ENCODE measurements around the gene ERICH6B.

Gene ERICH6B

DNA sequence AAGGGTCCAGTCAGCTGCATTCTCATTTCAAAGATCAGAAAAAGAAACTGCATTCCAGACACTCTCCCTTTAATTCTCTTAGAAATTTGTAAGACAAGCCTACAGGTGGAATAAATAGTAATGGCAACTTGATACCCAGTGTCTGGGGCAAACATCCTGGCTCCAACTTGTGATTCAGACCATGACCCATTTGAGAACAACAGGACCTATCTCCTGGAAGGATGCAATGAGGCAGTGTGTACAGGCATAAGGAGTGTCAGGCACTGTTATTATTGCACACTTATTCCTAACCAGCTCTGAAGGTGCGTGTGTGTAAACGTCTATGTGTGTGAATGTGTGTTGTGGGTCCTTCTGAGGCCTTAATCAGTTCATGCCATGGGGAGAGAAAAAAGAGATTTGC is 13.9 kb downstream of the ERICH6B start:
- Histone ChIP-seq H3K9me3 (ENCODE audit: control insufficient read depth, low read length) (no peaks in the 10 kb centered on the region), H3K36me3 (ENCODE audit: control insufficient read depth, insufficient read depth, low read length) (no peaks in the 10 kb centered on the region), H3K4me1 (ENCODE audit: control insufficient read depth, insufficient read depth, low read length, poor library complexity, severe bottlenecking) (no peaks in the 10 kb centered on the region), H3K4me3 (ENCODE audit: extremely low read depth, insufficient read depth, low read length, poor library complexity, severe bottlenecking) (no peak overlapping the region), H3K27ac (ENCODE audit: low read depth, low read length, severe bottlenecking) (no peak overlapping the region)
- 100% methylated on average over 1 of the region's 2 CpGs; no CpG with 5 or more reads in 1 of the 2 experiments for WGBS, 2 experiments (ENCODE audit: insufficient coverage in 2 of 2)

DNA sequence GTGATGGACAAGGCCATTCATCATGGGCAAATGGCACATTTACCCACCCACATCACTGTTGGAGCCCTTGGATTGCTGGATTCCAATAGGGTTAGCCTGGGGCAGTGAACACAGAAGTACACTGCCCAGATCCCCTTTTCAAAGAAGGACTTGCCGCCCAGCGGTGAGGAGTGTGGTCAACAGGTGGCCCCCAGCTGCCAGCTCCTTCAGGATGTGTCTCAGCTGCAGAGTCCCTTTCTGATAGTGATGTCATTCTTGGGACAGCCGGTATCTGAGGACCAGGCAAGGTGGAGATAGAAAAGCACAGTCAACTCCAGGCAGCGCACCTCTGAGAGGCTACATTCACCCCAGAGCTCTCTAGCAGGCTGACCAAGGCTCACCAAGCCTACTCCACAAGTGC is 16.9 kb downstream of the ERICH6B start:
- Histone ChIP-seq H3K4me3 (ENCODE audit: extremely low read depth, insufficient read depth, low read length, poor library complexity, severe bottlenecking) (no peak overlapping the region), H3K36me3 (ENCODE audit: control insufficient read depth, insufficient read depth, low read length) (no peaks in the 10 kb centered on the region), H3K9me3 (ENCODE audit: control insufficient read depth, low read length) (no peaks in the 10 kb centered on the region), H3K27ac (ENCODE audit: low read depth, low read length, severe bottlenecking) (no peak overlapping the region), H3K4me1 (ENCODE audit: control insufficient read depth, insufficient read depth, low read length, poor library complexity, severe bottlenecking) (peaks cover 3% of the 10 kb centered on the region)
- 93 to 96% methylated on average over 4 of the region's 4 CpGs for WGBS, 2 experiments (ENCODE audit: insufficient coverage in 2 of 2)

DNA sequence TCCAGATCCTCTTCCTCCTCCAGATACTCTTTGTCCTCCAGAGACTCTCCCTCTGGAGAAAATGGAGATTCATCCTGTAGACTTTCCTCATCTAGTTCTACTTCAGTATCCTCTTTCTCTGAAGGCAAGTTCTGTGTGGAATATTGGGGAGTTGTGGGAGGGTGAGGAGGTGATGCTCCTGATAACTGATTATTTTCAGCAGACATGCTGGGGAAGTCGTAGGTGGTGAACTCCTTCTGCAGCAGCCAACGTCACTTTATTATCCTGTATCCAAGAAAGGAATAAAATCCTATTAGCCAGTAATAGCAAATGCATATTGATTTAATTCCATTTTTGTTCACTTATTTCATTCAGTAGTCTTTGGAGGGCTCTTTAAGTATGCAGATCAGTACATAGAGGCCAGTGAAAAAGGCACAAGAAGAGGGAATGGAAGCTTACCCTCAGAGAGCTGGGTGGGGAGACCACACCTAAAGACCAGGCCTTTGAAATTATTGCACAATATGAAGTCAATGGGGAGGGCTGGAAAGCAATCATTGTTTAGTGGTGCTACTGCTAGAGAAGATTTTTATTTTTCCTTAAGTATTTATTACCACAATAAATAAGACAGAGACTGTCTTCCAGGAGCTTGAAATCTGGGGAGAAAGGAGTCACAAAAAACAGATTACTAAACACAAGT is 18.6 kb downstream of the ERICH6B start:
- Histone ChIP-seq H3K27ac (ENCODE audit: low read depth, low read length, severe bottlenecking) (no peak overlapping the region), H3K36me3 (ENCODE audit: control insufficient read depth, insufficient read depth, low read length) (no peaks in the 10 kb centered on the region), H3K4me3 (ENCODE audit: extremely low read depth, insufficient read depth, low read length, poor library complexity, severe bottlenecking) (no peak overlapping the region), H3K9me3 (ENCODE audit: control insufficient read depth, low read length) (no peaks in the 10 kb centered on the region), H3K4me1 (ENCODE audit: control insufficient read depth, insufficient read depth, low read length, poor library complexity, severe bottlenecking) (peaks cover 3% of the 10 kb centered on the region)
- 67% methylated on average over 1 of the region's 2 CpGs; no CpG with 5 or more reads in 1 of the 2 experiments for WGBS, 2 experiments (ENCODE audit: insufficient coverage in 2 of 2)

DNA sequence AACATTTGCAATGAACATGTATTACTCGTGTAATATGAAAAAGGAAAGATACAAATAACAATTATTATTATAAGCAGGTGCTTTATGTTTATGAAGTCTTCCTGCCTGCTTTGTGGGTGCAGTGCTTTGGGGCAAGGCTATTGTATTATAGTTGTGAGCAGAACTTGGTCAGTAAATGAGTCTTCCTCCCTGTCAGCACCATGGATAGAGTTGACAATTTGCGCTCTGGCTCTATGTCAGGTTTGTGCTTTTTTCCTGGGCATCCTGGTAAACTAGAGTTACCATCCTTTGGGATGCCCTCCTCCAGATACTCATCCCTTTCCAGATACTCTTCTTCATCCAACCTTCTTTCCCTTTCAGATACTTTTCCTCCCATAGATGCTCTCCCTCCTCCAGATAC is 19.6 kb downstream of the ERICH6B start:
- H3K36me3 ChIP-seq (ENCODE audit: control insufficient read depth, insufficient read depth, low read length): no peaks in the 10 kb centered on the region
- no peak overlapping the region for H3K4me3 ChIP-seq (ENCODE audit: extremely low read depth, insufficient read depth, low read length, poor library complexity, severe bottlenecking)
- H3K27ac ChIP-seq (ENCODE audit: low read depth, low read length, severe bottlenecking): no peak overlapping the region
- 57 to 60% methylated on average over 1 of the region's 2 CpGs for WGBS, 2 experiments (ENCODE audit: insufficient coverage in 2 of 2)
- no peaks in the 10 kb centered on the region for H3K9me3 ChIP-seq (ENCODE audit: control insufficient read depth, low read length)
- peaks cover 3% of the 10 kb centered on the region for H3K4me1 ChIP-seq (ENCODE audit: control insufficient read depth, insufficient read depth, low read length, poor library complexity, severe bottlenecking)

DNA sequence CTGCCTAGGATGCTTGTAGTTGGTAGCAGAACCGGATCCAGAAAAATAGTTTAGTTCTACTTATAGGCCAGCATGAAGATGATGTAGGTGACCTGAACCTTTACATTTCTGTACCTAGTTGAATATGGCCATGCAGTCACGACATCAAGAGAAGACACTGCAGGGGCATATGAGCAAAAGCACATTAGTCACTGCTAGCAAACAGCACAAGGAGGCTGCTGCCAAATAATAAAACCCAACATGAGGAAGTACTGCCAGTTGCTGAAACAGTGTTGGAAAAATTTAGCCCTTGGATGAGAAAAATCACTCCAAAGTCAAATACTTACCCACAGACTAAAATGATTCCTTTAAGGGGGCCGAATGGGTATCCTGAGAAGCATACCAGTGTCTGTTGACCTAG is 20.8 kb downstream of the ERICH6B start:
- Histone ChIP-seq H3K4me3 (ENCODE audit: extremely low read depth, insufficient read depth, low read length, poor library complexity, severe bottlenecking) (no peak overlapping the region), H3K9me3 (ENCODE audit: control insufficient read depth, low read length) (no peaks in the 10 kb centered on the region), H3K36me3 (ENCODE audit: control insufficient read depth, insufficient read depth, low read length) (no peaks in the 10 kb centered on the region), H3K4me1 (ENCODE audit: control insufficient read depth, insufficient read depth, low read length, poor library complexity, severe bottlenecking) (peaks cover 3% of the 10 kb centered on the region), H3K27ac (ENCODE audit: low read depth, low read length, severe bottlenecking) (no peak overlapping the region)
- 54 to 73% methylated on average over 2 of the region's 3 CpGs for whole genome bisulfite sequencing, 2 experiments (ENCODE audit: insufficient coverage in 2 of 2)

DNA sequence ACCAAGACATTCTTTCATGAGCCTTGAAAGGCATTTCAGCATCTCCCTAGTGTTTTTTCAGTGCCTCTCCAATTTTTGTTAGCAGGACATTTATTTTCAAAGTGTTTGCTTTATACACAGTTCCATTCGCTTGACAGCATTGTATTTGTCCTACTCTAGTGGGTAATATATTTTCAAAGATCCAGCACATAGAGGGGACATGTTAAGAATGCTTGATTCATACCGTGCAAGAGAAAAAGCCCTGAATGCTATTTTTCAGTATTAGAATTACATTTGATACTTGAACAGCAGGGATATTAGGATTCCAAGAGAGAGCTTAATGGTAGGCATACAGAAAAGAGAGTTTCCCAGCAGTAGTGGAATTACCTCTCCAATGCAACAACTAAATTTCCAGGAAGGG is 21.3 kb downstream of the ERICH6B start:
- Histone ChIP-seq H3K9me3 (ENCODE audit: control insufficient read depth, low read length) (no peaks in the 10 kb centered on the region), H3K27ac (ENCODE audit: low read depth, low read length, severe bottlenecking) (no peak overlapping the region), H3K4me1 (ENCODE audit: control insufficient read depth, insufficient read depth, low read length, poor library complexity, severe bottlenecking) (peaks cover 3% of the 10 kb centered on the region), H3K4me3 (ENCODE audit: extremely low read depth, insufficient read depth, low read length, poor library complexity, severe bottlenecking) (no peak overlapping the region), H3K36me3 (ENCODE audit: control insufficient read depth, insufficient read depth, low read length) (no peaks in the 10 kb centered on the region)
- no CpG with 5 or more reads among the region's 2 CpGs for WGBS, 2 experiments (ENCODE audit: insufficient coverage in 2 of 2)

DNA sequence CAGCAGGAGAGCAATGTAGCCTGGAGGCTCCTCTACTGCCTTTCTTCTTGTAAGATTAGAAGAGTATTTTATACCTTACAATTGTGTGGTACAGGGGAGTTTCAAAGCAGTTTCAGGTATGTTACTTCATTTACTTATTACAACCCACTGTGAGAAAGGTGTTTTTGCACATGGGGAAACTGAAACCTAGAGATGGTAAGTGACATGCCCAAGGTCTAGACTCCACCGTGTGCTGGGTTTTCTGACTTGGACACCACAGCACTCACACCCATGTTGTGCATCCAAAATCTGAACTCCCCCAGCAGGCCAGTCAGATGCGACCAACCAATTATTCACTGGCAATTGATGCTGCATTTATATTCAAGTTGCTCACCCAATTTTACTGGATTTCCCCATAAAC is 22.8 kb downstream of the ERICH6B start:
- Histone ChIP-seq H3K27ac (ENCODE audit: low read depth, low read length, severe bottlenecking) (no peak overlapping the region), H3K9me3 (ENCODE audit: control insufficient read depth, low read length) (no peaks in the 10 kb centered on the region), H3K36me3 (ENCODE audit: control insufficient read depth, insufficient read depth, low read length) (no peaks in the 10 kb centered on the region), H3K4me1 (ENCODE audit: control insufficient read depth, insufficient read depth, low read length, poor library complexity, severe bottlenecking) (peaks cover 3% of the 10 kb centered on the region), H3K4me3 (ENCODE audit: extremely low read depth, insufficient read depth, low read length, poor library complexity, severe bottlenecking) (no peak overlapping the region)
- 80 to 96% methylated on average over 1 to 2 of the region's 2 CpGs for WGBS, 2 experiments (ENCODE audit: insufficient coverage in 2 of 2)

DNA sequence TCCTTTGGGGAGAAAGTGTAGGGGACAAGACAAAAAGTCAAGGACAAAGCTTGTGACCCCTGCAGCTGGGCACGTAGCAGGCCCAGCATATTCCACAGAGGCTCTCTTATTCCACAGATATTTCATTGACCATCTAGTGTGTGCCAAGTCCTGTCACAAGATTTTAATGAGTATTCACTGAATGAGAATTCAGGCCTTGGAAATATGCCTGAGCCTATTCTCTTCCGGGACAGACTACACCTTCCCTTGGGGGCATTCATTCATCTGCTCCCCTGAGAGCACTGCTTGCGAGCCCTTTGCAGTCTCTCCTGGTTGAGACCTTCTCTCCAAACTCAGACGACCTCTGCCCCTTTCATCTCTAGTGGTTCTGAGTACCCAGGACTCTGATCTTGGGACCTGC is 25.5 kb downstream of the ERICH6B start:
- WGBS, 2 experiments (ENCODE audit: insufficient coverage in 2 of 2): 92 to 94% methylated on average over 2 to 3 of the region's 4 CpGs
- H3K4me1 ChIP-seq (ENCODE audit: control insufficient read depth, insufficient read depth, low read length, poor library complexity, severe bottlenecking): peaks cover 3% of the 10 kb centered on the region

DNA sequence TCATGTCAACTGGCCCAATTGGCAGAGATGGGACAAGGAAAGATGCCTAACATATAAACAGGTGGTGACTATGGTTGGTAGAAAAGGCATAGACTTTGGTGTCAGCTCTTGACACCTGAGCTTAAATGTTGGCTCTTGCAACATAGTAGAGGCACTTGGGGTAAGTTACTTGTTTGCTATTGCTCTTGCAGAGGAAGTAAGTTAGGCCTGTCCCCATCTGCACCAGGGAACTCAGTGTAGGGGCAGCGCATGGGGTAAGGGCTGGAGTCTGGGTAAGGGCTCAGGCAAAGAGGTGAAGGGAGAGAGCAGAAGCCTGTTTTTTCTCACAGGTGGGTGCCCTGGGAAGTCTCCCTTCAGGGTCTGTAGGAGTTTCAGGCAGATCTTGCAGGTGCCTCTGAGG is 27.6 kb downstream of the ERICH6B start:
- 100% methylated on average over 1 of the region's 1 CpG for WGBS, 2 experiments (ENCODE audit: insufficient coverage in 2 of 2)
- Histone ChIP-seq H3K36me3 (ENCODE audit: control insufficient read depth, insufficient read depth, low read length) (no peaks in the 10 kb centered on the region), H3K27ac (ENCODE audit: low read depth, low read length, severe bottlenecking) (no peak overlapping the region), H3K9me3 (ENCODE audit: control insufficient read depth, low read length) (no peaks in the 10 kb centered on the region), H3K4me1 (ENCODE audit: control insufficient read depth, insufficient read depth, low read length, poor library complexity, severe bottlenecking) (no peaks in the 10 kb centered on the region), H3K4me3 (ENCODE audit: extremely low read depth, insufficient read depth, low read length, poor library complexity, severe bottlenecking) (no peak overlapping the region)

More for the DNA sequence above, 25.5 kb downstream of the ERICH6B start:
- Histone ChIP-seq H3K4me3 (ENCODE audit: extremely low read depth, insufficient read depth, low read length, poor library complexity, severe bottlenecking) (no peak overlapping the region), H3K36me3 (ENCODE audit: control insufficient read depth, insufficient read depth, low read length) (no peaks in the 10 kb centered on the region), H3K27ac (ENCODE audit: low read depth, low read length, severe bottlenecking) (no peak overlapping the region), H3K9me3 (ENCODE audit: control insufficient read depth, low read length) (no peaks in the 10 kb centered on the region)

DNA sequence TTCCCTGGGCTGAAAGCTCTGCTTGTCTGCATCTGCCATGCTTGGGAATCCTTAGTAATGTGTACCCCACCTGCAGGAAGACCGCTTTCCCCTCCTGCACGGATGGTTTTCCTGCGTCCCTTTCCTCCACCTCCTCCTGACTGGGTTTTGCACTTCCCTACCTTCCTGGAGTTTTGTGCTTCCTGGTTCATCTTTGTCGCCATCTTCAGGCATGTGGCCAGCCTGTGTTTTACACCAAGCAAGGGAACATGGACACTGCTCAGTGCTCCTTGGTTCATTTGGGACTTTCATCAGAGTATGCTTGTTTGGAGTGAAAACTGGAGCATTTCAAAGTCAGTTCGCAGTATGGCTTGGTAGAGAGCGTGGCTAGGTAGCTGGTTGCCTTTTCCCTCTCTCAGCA is 30.7 kb downstream of the ERICH6B start:
- no peak overlapping the region for H3K27ac ChIP-seq (ENCODE audit: low read depth, low read length, severe bottlenecking)
- no peaks in the 10 kb centered on the region for H3K4me1 ChIP-seq (ENCODE audit: control insufficient read depth, insufficient read depth, low read length, poor library complexity, severe bottlenecking)
- no peaks in the 10 kb centered on the region for H3K9me3 ChIP-seq (ENCODE audit: control insufficient read depth, low read length)
- 84 to 90% methylated on average over 4 to 6 of the region's 6 CpGs for WGBS, 2 experiments (ENCODE audit: insufficient coverage in 2 of 2)
- H3K4me3 ChIP-seq (ENCODE audit: extremely low read depth, insufficient read depth, low read length, poor library complexity, severe bottlenecking): no peak overlapping the region
- no peaks in the 10 kb centered on the region for H3K36me3 ChIP-seq (ENCODE audit: control insufficient read depth, insufficient read depth, low read length)

DNA sequence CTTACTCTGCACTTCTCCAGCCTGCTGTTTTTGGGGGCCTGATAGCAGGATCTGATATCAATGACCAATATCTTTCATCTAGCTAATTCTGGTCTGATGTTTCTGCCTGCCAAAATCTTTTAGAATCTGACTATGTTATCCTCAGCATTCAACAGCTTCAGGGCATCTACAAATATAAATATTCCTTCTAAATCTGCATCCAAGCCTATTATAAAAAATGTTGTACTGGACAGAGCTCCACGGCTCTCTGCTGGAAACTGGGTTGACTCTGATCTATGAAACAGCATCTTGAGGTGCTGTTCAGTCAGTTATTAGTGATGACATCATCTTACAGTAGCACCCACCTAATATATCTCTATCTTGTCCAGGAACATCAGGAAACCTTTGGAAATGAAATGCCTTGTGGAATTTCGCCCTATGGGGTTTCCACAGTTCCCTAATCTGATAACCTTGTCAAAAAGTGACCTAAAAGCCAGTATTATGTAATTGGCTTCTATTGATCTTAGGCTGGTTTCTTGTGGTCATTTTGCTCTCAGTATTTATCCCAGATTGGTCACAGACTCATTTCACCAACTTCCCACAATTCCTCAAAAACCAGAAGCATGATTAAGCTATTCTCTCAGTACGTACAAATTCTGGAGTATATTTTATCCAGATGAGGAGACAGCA is 33.0 kb downstream of the ERICH6B start:
- H3K4me3 ChIP-seq (ENCODE audit: extremely low read depth, insufficient read depth, low read length, poor library complexity, severe bottlenecking): no peak overlapping the region
- H3K36me3 ChIP-seq (ENCODE audit: control insufficient read depth, insufficient read depth, low read length): no peaks in the 10 kb centered on the region
- H3K4me1 ChIP-seq (ENCODE audit: control insufficient read depth, insufficient read depth, low read length, poor library complexity, severe bottlenecking): no peaks in the 10 kb centered on the region
- 100% methylated on average over 1 of the region's 3 CpGs for WGBS, 2 experiments (ENCODE audit: insufficient coverage in 2 of 2)
- no peak overlapping the region for H3K27ac ChIP-seq (ENCODE audit: low read depth, low read length, severe bottlenecking)
- no peaks in the 10 kb centered on the region for H3K9me3 ChIP-seq (ENCODE audit: control insufficient read depth, low read length)
